T-helper 17 cell (primary cell): ENCODE measurements around the gene TMTC4. TPM values are rescaled to one million over a fixed set of nuclear protein-coding genes. Genes with fewer than 3 reads are reported as not detected.
"Not testable (repeated sequence)": the region's sequence is repeated elsewhere in the genome, so short reads cannot be mapped to it uniquely, and the experiment has no call there.

Experiments
- ATAC-seq: fragments of 150-1000 bp; cut with Tn5 transposase; 2 replicates; pipeline ENCODE4 v1.10.0; 2021; ENCODE audit warnings: mild to moderate bottlenecking, moderate library complexity
- DNase-seq, 3 donors: peaks; one replicate each; pipeline versions ENCODE4 v3.0.0 to v3.0.0-alpha.2; 2020 to 2021
- H3K9me3 ChIP-seq: one replicate; pipeline ENCODE4 v1.7.0; 2013; ENCODE audit warnings: low read length, mild to moderate bottlenecking; ENCODE audit not compliant: control insufficient read depth, poor library complexity, severe bottlenecking
- H3K27ac Mint-ChIP-seq: one replicate; pipeline ENCODE4 v1.8.0; 2022; ENCODE audit warnings: mild to moderate bottlenecking, moderate library complexity, mixed read lengths
- H3K27me3 Mint-ChIP-seq: one replicate; pipeline ENCODE4 v1.8.0; 2022; ENCODE audit warnings: mixed read lengths
- H3K36me3 Mint-ChIP-seq: one replicate; pipeline ENCODE4 v1.8.0; 2022; ENCODE audit warnings: low read depth, mixed read lengths
- H3K4me1 Mint-ChIP-seq: one replicate; pipeline ENCODE4 v1.8.0; 2022; ENCODE audit warnings: mild to moderate bottlenecking, mixed read lengths
- H3K4me3 Mint-ChIP-seq: one replicate; pipeline ENCODE4 v1.8.0; 2022; ENCODE audit warnings: mild to moderate bottlenecking, moderate library complexity, mixed read lengths
- total RNA-seq, 4 donors: library from RNA in 2 of 4; stranded (reverse) in 2 of 4; gene quantifications; one replicate each; pipeline ENCODE4 v1.2.3 and lab custom pipeline; 2022 to 2026

The TMTC4 gene
- total RNA-seq, 2 donors from 2014 or later = 13.7 to 14.4 TPM

- Mint-ChIP-seq H3K36me3 (peaks cover 2% of the 10 kb centered on the region), H3K4me3 (no peak overlapping the region), H3K4me1 (peaks cover 6% of the 10 kb centered on the region), H3K27me3 (no peaks in the 10 kb centered on the region), H3K27ac (no peak overlapping the region)
- no peaks in the 10 kb centered on the region for H3K9me3 ChIP-seq
- ATAC-seq (no peak), DNase-seq (no peak)
Measured at GRCh38 chr13:100636004-100636403, 38.6 kb downstream of the TMTC4 start.

- DNase-seq = no peak
Measured at GRCh38 chr13:100634696-100635095, 39.9 kb downstream of the TMTC4 start.

GRCh38 chr13:100633461-100633860 lies 41.1 kb downstream of the TMTC4 start:
- DNase-seq (no peak), ATAC-seq (no peak)
- H3K4me1 Mint-ChIP-seq = peaks cover 9% of the 10 kb centered on the region
- H3K9me3 ChIP-seq = no peaks in the 10 kb centered on the region
- no peak overlapping the region for H3K27ac Mint-ChIP-seq
- H3K27me3 Mint-ChIP-seq = no peaks in the 10 kb centered on the region
- no peak overlapping the region for H3K4me3 Mint-ChIP-seq
- peaks cover 8% of the 10 kb centered on the region for H3K36me3 Mint-ChIP-seq

More at GRCh38 chr13:100634696-100635095, 39.9 kb downstream of the TMTC4 start:
- H3K27me3 Mint-ChIP-seq = no peaks in the 10 kb centered on the region
- no peak for ATAC-seq
- no peak overlapping the region for H3K4me3 Mint-ChIP-seq
- peaks cover 9% of the 10 kb centered on the region for H3K4me1 Mint-ChIP-seq
- no peaks in the 10 kb centered on the region for H3K9me3 ChIP-seq
- H3K27ac Mint-ChIP-seq = no peak overlapping the region
- peaks cover 5% of the 10 kb centered on the region for H3K36me3 Mint-ChIP-seq

- Mint-ChIP-seq H3K27ac (no peak overlapping the region), H3K4me1 (peaks cover 11% of the 10 kb centered on the region), H3K36me3 (peaks cover 13% of the 10 kb centered on the region), H3K27me3 (no peaks in the 10 kb centered on the region), H3K4me3 (no peak overlapping the region)
- no peak for ATAC-seq
- no peak for DNase-seq
- H3K9me3 ChIP-seq = no peaks in the 10 kb centered on the region
Measured at GRCh38 chr13:100630555-100630954, 44.0 kb downstream of the TMTC4 start.

DNA sequence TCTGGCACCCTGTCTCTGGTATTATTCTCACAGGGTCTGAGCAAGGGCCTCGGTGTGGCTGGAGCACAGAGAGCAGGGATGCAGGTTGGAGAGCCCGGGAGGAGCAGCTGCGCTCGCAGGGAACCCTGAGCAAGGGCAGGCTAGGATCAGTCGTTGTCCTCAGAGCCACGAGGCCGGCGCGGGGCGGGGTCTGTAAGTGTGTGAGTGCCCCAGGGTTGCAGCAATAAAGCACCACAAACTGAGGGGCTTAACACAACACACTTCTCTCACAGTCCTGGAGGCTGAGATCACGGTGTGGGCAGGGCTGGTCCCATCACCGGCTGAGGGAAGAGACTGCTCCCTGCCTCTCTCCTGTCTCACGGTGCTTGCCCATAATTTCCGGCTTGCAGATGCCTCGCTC lies 47.5 kb downstream of the TMTC4 start:
- DNase-seq = no peak
- no peak overlapping the region for H3K4me3 Mint-ChIP-seq
- H3K4me1 Mint-ChIP-seq = peaks cover 9% of the 10 kb centered on the region
- H3K36me3 Mint-ChIP-seq = peaks cover 18% of the 10 kb centered on the region
- no peak overlapping the region for H3K27ac Mint-ChIP-seq
- ATAC-seq = no peak
- no peaks in the 10 kb centered on the region for H3K9me3 ChIP-seq
- no peaks in the 10 kb centered on the region for H3K27me3 Mint-ChIP-seq

DNA sequence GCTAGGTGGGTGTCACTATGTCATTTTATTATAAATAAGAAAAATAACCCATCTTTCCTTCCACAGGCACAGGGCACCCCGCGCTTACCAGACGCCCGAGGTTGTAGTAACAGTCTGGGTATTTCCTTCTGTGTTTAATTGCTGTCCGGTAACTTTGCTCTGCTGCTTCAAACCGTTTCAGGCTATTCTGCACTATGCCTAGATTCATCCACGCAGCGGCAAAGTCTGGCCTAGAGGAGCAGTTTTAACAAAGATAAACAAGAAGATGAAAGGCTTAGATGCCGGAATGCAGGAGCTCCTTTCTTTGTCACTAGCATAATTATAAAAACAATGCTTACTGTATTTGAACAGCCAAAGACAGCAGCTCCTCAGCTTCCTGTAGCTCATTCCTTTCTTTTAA lies 49.1 kb downstream of the TMTC4 start:
- H3K9me3 ChIP-seq = no peaks in the 10 kb centered on the region
- Mint-ChIP-seq H3K36me3 (peaks cover 14% of the 10 kb centered on the region), H3K4me3 (no peak overlapping the region), H3K27me3 (no peaks in the 10 kb centered on the region), H3K27ac (no peak overlapping the region), H3K4me1 (peaks cover 7% of the 10 kb centered on the region)
- ATAC-seq (no peak), DNase-seq (no peak)

DNA sequence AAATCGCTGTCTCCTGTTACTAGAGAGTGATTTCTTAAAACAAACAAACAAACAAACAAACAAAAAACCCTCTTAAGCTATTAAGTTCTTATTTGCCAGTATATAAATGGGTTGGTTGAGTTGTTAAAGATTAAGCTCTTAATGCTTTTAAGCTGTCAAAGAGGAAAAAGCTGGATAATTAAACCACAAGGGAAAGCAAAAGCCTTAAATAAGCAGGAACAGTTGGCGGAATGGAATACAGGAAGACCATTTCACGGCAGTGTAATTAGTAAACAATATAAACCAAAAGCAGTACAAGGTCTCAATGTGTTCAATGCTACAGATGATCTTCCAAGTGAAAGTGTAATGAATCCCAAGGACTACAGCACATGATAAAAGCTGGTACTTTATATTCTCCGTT lies 53.8 kb downstream of the TMTC4 start:
- DNase-seq (no peak), ATAC-seq (no peak)
- peaks cover 6% of the 10 kb centered on the region for H3K4me1 Mint-ChIP-seq
- peaks cover 5% of the 10 kb centered on the region for H3K36me3 Mint-ChIP-seq
- H3K9me3 ChIP-seq = no peaks in the 10 kb centered on the region
- no peak overlapping the region for H3K4me3 Mint-ChIP-seq
- H3K27ac Mint-ChIP-seq = peak overlapping the region; percentile 70
- no peaks in the 10 kb centered on the region for H3K27me3 Mint-ChIP-seq

DNA sequence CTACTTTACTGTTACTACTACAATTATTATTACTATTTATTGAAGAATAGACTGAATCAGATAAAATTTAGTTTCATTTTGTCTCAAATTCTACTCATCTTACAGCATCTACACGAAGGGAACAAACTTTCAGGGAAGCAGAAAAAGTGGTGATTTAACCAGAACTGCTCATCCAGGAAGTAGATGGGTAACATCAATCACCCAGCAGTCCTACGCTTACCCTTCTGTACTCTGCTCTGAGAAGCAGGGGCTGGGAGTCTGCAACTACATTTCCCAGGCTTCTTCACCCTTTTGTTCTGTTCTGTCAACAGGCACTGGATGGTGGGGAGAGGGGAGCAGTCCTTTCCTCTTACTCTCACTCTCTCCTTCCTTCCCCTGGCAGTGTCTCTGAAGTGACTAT lies 54.7 kb downstream of the TMTC4 start:
- Mint-ChIP-seq H3K36me3 (peaks cover 5% of the 10 kb centered on the region), H3K4me3 (peak overlapping the region; percentile 39), H3K27ac (peak overlapping the region; percentile 70), H3K4me1 (peaks cover 6% of the 10 kb centered on the region), H3K27me3 (no peaks in the 10 kb centered on the region)
- no peaks in the 10 kb centered on the region for H3K9me3 ChIP-seq
- ATAC-seq (no peak), DNase-seq (no peak)

DNA sequence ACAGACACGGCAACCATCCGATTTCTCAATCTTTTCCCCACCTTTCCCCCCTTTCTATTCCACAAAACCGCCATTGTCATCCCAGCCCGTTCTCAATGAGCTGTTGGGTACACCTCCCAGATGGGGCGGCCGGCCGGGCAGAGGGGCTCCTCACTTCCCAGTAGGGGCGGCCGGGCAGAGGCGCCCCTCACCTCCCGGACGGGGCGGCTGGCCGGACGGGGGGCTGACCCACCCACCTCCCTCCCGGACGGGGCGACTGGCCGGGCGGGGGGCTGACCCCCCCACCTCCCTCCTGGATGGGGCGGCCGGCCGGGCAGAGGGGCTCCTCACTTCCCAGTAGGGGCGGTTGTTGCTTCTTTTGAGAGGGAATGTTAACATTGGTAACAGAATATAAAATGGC lies 55.7 kb downstream of the TMTC4 start:
- not testable (repeated sequence) for H3K4me1 Mint-ChIP-seq, ATAC-seq, H3K9me3 ChIP-seq, H3K27me3 Mint-ChIP-seq, DNase-seq, H3K27ac Mint-ChIP-seq, H3K4me3 Mint-ChIP-seq, H3K36me3 Mint-ChIP-seq

DNA sequence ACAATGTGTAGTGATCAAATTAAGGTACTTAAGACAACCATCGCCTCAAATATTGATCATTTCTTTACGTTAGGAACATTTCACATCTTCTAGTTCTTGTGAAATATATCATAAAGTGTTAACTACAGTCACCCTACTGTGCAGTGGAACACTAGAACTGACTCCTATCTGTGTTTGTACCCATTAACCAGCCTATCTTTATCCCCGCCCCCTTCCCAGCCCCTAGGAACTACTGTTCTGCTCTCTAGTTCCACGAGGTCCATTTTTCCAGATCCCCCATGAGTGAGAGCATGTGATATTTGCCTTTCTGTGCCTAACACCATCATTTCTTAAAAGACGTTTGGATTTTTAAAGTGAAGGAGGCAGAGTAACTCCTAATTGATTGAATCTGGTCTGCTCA lies 61.6 kb downstream of the TMTC4 start:
- Mint-ChIP-seq H3K4me3 (no peak overlapping the region), H3K27me3 (no peaks in the 10 kb centered on the region)

GRCh38 chr13:100611678-100612492 lies 62.7 kb downstream of the TMTC4 start:
- Mint-ChIP-seq H3K27me3 (no peaks in the 10 kb centered on the region), H3K36me3 (peaks cover 13% of the 10 kb centered on the region), H3K4me3 (no peak overlapping the region), H3K4me1 (peaks cover 13% of the 10 kb centered on the region), H3K27ac (peak overlapping the region; percentile 29)
- no peaks in the 10 kb centered on the region for H3K9me3 ChIP-seq
- ATAC-seq (no peak), DNase-seq (no peak)

More for the DNA sequence above, 61.6 kb downstream of the TMTC4 start:
- no peaks in the 10 kb centered on the region for H3K9me3 ChIP-seq
- Mint-ChIP-seq H3K27ac (no peak overlapping the region), H3K36me3 (peaks cover 11% of the 10 kb centered on the region), H3K4me1 (peaks cover 12% of the 10 kb centered on the region)
- DNase-seq = no peak
- no peak for ATAC-seq

GRCh38 chr13:100610391-100611347 lies 63.9 kb downstream of the TMTC4 start:
- Mint-ChIP-seq H3K4me1 (peaks cover 13% of the 10 kb centered on the region), H3K27ac (no peak overlapping the region), H3K4me3 (no peak overlapping the region), H3K27me3 (no peaks in the 10 kb centered on the region), H3K36me3 (peaks cover 13% of the 10 kb centered on the region)
- DNase-seq (no peak), ATAC-seq (no peak)
- no peaks in the 10 kb centered on the region for H3K9me3 ChIP-seq

GRCh38 chr13:100608906-100609305 lies 65.7 kb downstream of the TMTC4 start:
- H3K9me3 ChIP-seq = no peaks in the 10 kb centered on the region
- Mint-ChIP-seq H3K36me3 (peaks cover 13% of the 10 kb centered on the region), H3K4me3 (no peak overlapping the region), H3K27me3 (no peaks in the 10 kb centered on the region), H3K27ac (no peak overlapping the region), H3K4me1 (peaks cover 13% of the 10 kb centered on the region)
- DNase-seq (no peak), ATAC-seq (peak; percentile 54)
